Fibroblast of lung (primary cell): ENCODE results near the gene RASGRF2. TPM values are rescaled to one million over a fixed set of nuclear protein-coding genes. Genes with fewer than 3 reads are reported as not detected.

Source experiments
- DNase-seq, 2 donors: peaks; one replicate each; pipeline versions ENCODE4 v3.0.0 to v3.0.0-alpha.2; 2010; ENCODE audit warnings: low read depth in 2 of 2
- H2AFZ ChIP-seq: 2 replicates; pipeline ENCODE4 v1.5.1; 2012; ENCODE audit warnings: low read length, control low read depth, inconsistent platforms
- H3K27ac ChIP-seq: 2 replicates; pipeline ENCODE4 v1.5.1; 2011; ENCODE audit warnings: low read length, control low read depth; ENCODE audit not compliant: insufficient read depth
- H3K27me3 ChIP-seq: 2 replicates; pipeline ENCODE4 v1.5.1; 2011; ENCODE audit warnings: mild to moderate bottlenecking, low read length; ENCODE audit not compliant: control insufficient read depth, insufficient read depth
- H3K36me3 ChIP-seq: 2 replicates; pipeline ENCODE4 v1.5.1; 2011; ENCODE audit warnings: low read length; ENCODE audit not compliant: control insufficient read depth, insufficient read depth
- H3K4me1 ChIP-seq: 2 replicates; pipeline ENCODE4 v1.5.1; 2011; ENCODE audit warnings: low read length; ENCODE audit not compliant: control insufficient read depth, insufficient read depth; ENCODE audit errors: extremely low read depth
- H3K4me2 ChIP-seq: 2 replicates; pipeline ENCODE4 v1.5.1; 2011; ENCODE audit warnings: low read length, control low read depth; ENCODE audit not compliant: insufficient read depth; ENCODE audit errors: extremely low read depth
- H3K4me3 ChIP-seq, 4 experiments: fragments of 200-600 bp in 1 of 4; sonication (generic) in 1 of 4; replicated peaks in 1 of 4; 2 replicates each; pipeline ENCODE4 v1.5.1; 2011 to 2016; ENCODE audit warnings: low read length in 4 of 4, low read depth in 3 of 4, mild to moderate bottlenecking in 3 of 4, control low read depth in 2 of 4, inconsistent platforms in 1 of 4, mixed read lengths in 1 of 4; ENCODE audit not compliant: insufficient read depth in 1 of 4; ENCODE audit errors: control extremely low read depth in 1 of 4
- H3K79me2 ChIP-seq: 2 replicates; pipeline ENCODE4 v1.5.1; 2012; ENCODE audit warnings: mild to moderate bottlenecking, low read length, inconsistent platforms; ENCODE audit not compliant: control insufficient read depth, insufficient read depth
- H3K9ac ChIP-seq: 2 replicates; pipeline ENCODE4 v1.5.1; 2011; ENCODE audit warnings: mild to moderate bottlenecking, low read length, control low read depth; ENCODE audit not compliant: insufficient read depth
- H3K9me3 ChIP-seq: 2 replicates; pipeline ENCODE4 v1.5.1; 2012; ENCODE audit warnings: low read depth, low read length; ENCODE audit not compliant: control insufficient read depth, insufficient read depth
- H4K20me1 ChIP-seq: 2 replicates; pipeline ENCODE4 v1.5.1; 2011; ENCODE audit warnings: low read length; ENCODE audit not compliant: control insufficient read depth, insufficient read depth; ENCODE audit errors: extremely low read depth
- CTCF ChIP-seq, 2 donors: IDR thresholded peaks in 1 of 2; conservative IDR thresholded peaks in 1 of 2; 1 replicate in 1 of 2; 2 replicates in 1 of 2; pipeline ENCODE4 v1.5.1; 2011 to 2012; ENCODE audit warnings: low read length in 2 of 2, control low read depth in 1 of 2, inconsistent platforms in 1 of 2, low read depth in 1 of 2, mild to moderate bottlenecking in 1 of 2
- EZH2 ChIP-seq: IDR thresholded peaks from 2 replicates; pipeline ENCODE4 v1.5.1; 2012; ENCODE audit warnings: low read length, control low read depth, mild to moderate bottlenecking; ENCODE audit errors: missing control alignments
- polyA plus RNA-seq, 2 donors: library from polyadenylated mRNA; depleted of rRNA in 1 of 2; stranded (reverse) in 1 of 2; unstranded in 1 of 2; fragments of >200 nt; gene quantifications; 2 replicates each; pipeline ENCODE4 v1.2.1, GENCODE V29; 2011 to 2012; ENCODE audit warnings: missing spikeins in 1 of 2
- total RNA-seq: library from RNA; depleted of rRNA; stranded (reverse); fragments of >200 nt; gene quantifications from 2 replicates; pipeline ENCODE4 v1.2.1, GENCODE V29; 2014

The RASGRF2 gene
- total and polyA plus RNA-seq, 2 donors (not counting 1 experiment from before 2014, with no cell fraction given), result 3.5 to 19.5 TPM

GRCh38 chr5:81134066-81134465, 173.9 kb downstream of the RASGRF2 start:
- Histone ChIP-seq H3K4me1 (no peaks in the 10 kb centered on the region), H3K36me3 (no peaks in the 10 kb centered on the region), H3K4me2 (no peak overlapping the region), H3K79me2 (no peaks in the 10 kb centered on the region), H3K9me3 (no peaks in the 10 kb centered on the region), H3K4me3 (no peak overlapping the region), H3K9ac (no peak overlapping the region), H4K20me1 (no peaks in the 10 kb centered on the region), H3K27me3 (no peaks in the 10 kb centered on the region), H3K27ac (no peak overlapping the region), H2AFZ (no peak overlapping the region)
- no peak for DNase-seq
- TF ChIP-seq EZH2 (no peak), CTCF (conservative IDR thresholded peaks at IDR 0.05 in 1 of 2, IDR thresholded peaks at IDR 0.05 in 1 of 2; ENCODE audit: low read depth in 1 of 2, low read length in 2 of 2) (no peak)

- H3K4me1 ChIP-seq, result no peaks in the 10 kb centered on the region
- TF ChIP-seq CTCF (conservative IDR thresholded peaks at IDR 0.05 in 1 of 2, IDR thresholded peaks at IDR 0.05 in 1 of 2; ENCODE audit: low read depth in 1 of 2, low read length in 2 of 2), result no peak
- no peak for TF ChIP-seq EZH2
- H3K27me3 ChIP-seq, result no peaks in the 10 kb centered on the region
- DNase-seq, result no peak
- H4K20me1 ChIP-seq, result no peaks in the 10 kb centered on the region
- no peaks in the 10 kb centered on the region for H3K79me2 ChIP-seq
- H3K27ac ChIP-seq, result no peak overlapping the region
- no peak overlapping the region for H3K9ac ChIP-seq
- H3K4me3 ChIP-seq, result no peak overlapping the region
- H3K9me3 ChIP-seq, result no peaks in the 10 kb centered on the region
- no peak overlapping the region for H3K4me2 ChIP-seq
- no peak overlapping the region for H2AFZ ChIP-seq
- no peaks in the 10 kb centered on the region for H3K36me3 ChIP-seq
Measured at GRCh38 chr5:81134566-81134965, 174.4 kb downstream of the RASGRF2 start.

GRCh38 chr5:81136557-81136956, 176.4 kb downstream of the RASGRF2 start:
- Histone ChIP-seq H3K9me3 (no peaks in the 10 kb centered on the region), H4K20me1 (no peaks in the 10 kb centered on the region), H3K79me2 (no peaks in the 10 kb centered on the region), H3K9ac (no peak overlapping the region), H3K4me3 (no peak overlapping the region), H2AFZ (no peak overlapping the region), H3K4me1 (peaks cover 5% of the 10 kb centered on the region), H3K36me3 (no peaks in the 10 kb centered on the region), H3K27me3 (no peaks in the 10 kb centered on the region), H3K4me2 (no peak overlapping the region), H3K27ac (no peak overlapping the region)
- DNase-seq, result no peak
- no peak for TF ChIP-seq EZH2
- TF ChIP-seq CTCF (conservative IDR thresholded peaks at IDR 0.05 in 1 of 2, IDR thresholded peaks at IDR 0.05 in 1 of 2; ENCODE audit: low read depth in 1 of 2, low read length in 2 of 2), result no peak
